ENCODE results near the gene FAM174B.

Gene FAM174B

GRCh38 chr15:92599394-92599970, 56.1 kb downstream of the FAM174B start:
- no peak for DNase-seq

- no peak for DNase-seq
Measured at GRCh38 chr15:92597548-92597947, 58.0 kb downstream of the FAM174B start.

GRCh38 chr15:92596623-92597022, 59.0 kb downstream of the FAM174B start:
- no peak for DNase-seq

- DNase-seq, result no peak
Measured at GRCh38 chr15:92595506-92596381, 59.8 kb downstream of the FAM174B start.

GRCh38 chr15:92591275-92591674, 64.3 kb downstream of the FAM174B start:
- no peak for DNase-seq

- DNase-seq, result no peak
Measured at GRCh38 chr15:92586966-92587365, 68.6 kb downstream of the FAM174B start.

GRCh38 chr15:92586383-92586942, 69.1 kb downstream of the FAM174B start:
- DNase-seq, result no peak

GRCh38 chr15:92584105-92584504, 71.5 kb downstream of the FAM174B start:
- DNase-seq, result no peak

- no peak for DNase-seq
Measured at GRCh38 chr15:92583096-92584034, 72.2 kb downstream of the FAM174B start.

GRCh38 chr15:92582206-92582605, 73.4 kb downstream of the FAM174B start:
- no peak for DNase-seq

- DNase-seq, result no peak
Measured at GRCh38 chr15:92580933-92581445, 74.6 kb downstream of the FAM174B start.

- DNase-seq, result no peak
Measured at GRCh38 chr15:92580521-92580920, 75.1 kb downstream of the FAM174B start.

- DNase-seq, result no peak
Measured at GRCh38 chr15:92579931-92580470, 75.6 kb downstream of the FAM174B start.

GRCh38 chr15:92579486-92579885, 76.1 kb downstream of the FAM174B start:
- DNase-seq, result no peak

GRCh38 chr15:92578096-92578835, 77.3 kb downstream of the FAM174B start:
- no peak for DNase-seq

- no peak for DNase-seq
Measured at GRCh38 chr15:92576597-92577200, 78.9 kb downstream of the FAM174B start.

GRCh38 chr15:92574566-92574965, 81.0 kb downstream of the FAM174B start:
- no peak for DNase-seq

GRCh38 chr15:92574161-92574560, 81.4 kb downstream of the FAM174B start:
- no peak for DNase-seq

GRCh38 chr15:92571824-92572223, 83.8 kb downstream of the FAM174B start:
- DNase-seq, result no peak

GRCh38 chr15:92570391-92570790, 85.2 kb downstream of the FAM174B start:
- no peak for DNase-seq

- no peak for DNase-seq
Measured at GRCh38 chr15:92569778-92570177, 85.8 kb downstream of the FAM174B start.

Measured in NCI-H226 (cell line).